Measurements from ENCODE around the gene CTBP1. TPM values are rescaled to one million over a fixed set of nuclear protein-coding genes. Genes with fewer than 3 reads are reported as not detected.

CTBP1 gene
- polyA plus RNA-seq, 1 donor (not counting 4 experiments of a cell fraction or from before 2014, with no cell fraction given): 46.9 TPM

- no peak overlapping the region for H3K4me3 ChIP-seq (ENCODE audit: control insufficient read depth in 2 of 3, extremely low read depth in 1 of 3, insufficient read depth in 2 of 3, low read depth in 1 of 3, low read length in 3 of 3)
- no peaks in the 10 kb centered on the region for H3K4me1 ChIP-seq (ENCODE audit: control insufficient read depth, extremely low read depth, insufficient read depth, low read length)
- FAIRE-seq: no peak
- no peaks in the 10 kb centered on the region for H4K20me1 ChIP-seq (ENCODE audit: control insufficient read depth, extremely low read depth, insufficient read depth, low read length)
- H3K4me2 ChIP-seq (ENCODE audit: control insufficient read depth, extremely low read depth, insufficient read depth, low read depth, low read length): no peak overlapping the region
- H3K27ac ChIP-seq (ENCODE audit: control insufficient read depth, insufficient read depth, low read length): no peak overlapping the region
- no peak for DNase-seq (ENCODE audit: low read depth, low spot score)
- H3K27me3 ChIP-seq (ENCODE audit: control insufficient read depth, extremely low read depth, insufficient read depth, low read length): no peaks in the 10 kb centered on the region
- H3K9me1 ChIP-seq (ENCODE audit: control insufficient read depth, extremely low read depth, insufficient read depth, low read length): no peaks in the 10 kb centered on the region
- H3K36me3 ChIP-seq (ENCODE audit: control insufficient read depth in 2 of 2, extremely low read depth in 1 of 2, insufficient read depth in 2 of 2, low read length in 2 of 2): no peaks in the 10 kb centered on the region
- dilution Hi-C loops (cut with MboI; ENCODE audit: extremely low pct_ligation_motif_present, low sequenced_read_pairs): no loop called here
- no peaks in the 10 kb centered on the region for H3K79me2 ChIP-seq (ENCODE audit: control insufficient read depth, insufficient read depth, low read length)
- TF ChIP-seq EZH2 (IDR thresholded peaks at IDR 0.05; ENCODE audit: low read length): no peak
- TF ChIP-seq, protein P1, sequence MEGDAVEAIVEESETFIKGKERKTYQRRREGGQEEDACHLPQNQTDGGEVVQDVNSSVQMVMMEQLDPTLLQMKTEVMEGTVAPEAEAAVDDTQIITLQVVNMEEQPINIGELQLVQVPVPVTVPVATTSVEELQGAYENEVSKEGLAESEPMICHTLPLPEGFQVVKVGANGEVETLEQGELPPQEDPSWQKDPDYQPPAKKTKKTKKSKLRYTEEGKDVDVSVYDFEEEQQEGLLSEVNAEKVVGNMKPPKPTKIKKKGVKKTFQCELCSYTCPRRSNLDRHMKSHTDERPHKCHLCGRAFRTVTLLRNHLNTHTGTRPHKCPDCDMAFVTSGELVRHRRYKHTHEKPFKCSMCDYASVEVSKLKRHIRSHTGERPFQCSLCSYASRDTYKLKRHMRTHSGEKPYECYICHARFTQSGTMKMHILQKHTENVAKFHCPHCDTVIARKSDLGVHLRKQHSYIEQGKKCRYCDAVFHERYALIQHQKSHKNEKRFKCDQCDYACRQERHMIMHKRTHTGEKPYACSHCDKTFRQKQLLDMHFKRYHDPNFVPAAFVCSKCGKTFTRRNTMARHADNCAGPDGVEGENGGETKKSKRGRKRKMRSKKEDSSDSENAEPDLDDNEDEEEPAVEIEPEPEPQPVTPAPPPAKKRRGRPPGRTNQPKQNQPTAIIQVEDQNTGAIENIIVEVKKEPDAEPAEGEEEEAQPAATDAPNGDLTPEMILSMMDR (optimal IDR thresholded peaks at IDR 0.05 in 1 of 3, IDR thresholded peaks at IDR 0.05 in 1 of 3, conservative IDR thresholded peaks at IDR 0.05 in 1 of 3; ENCODE audit: extremely low read depth in 1 of 3, insufficient read depth in 2 of 3, low read length in 3 of 3): no peak
- no peak overlapping the region for H3K9ac ChIP-seq (ENCODE audit: control insufficient read depth, extremely low read depth, insufficient read depth, low read length)
- H2AFZ ChIP-seq (ENCODE audit: control insufficient read depth, low read length): no peak overlapping the region
- H3K9me3 ChIP-seq (ENCODE audit: control insufficient read depth, low read depth, low read length): peaks cover 4% of the 10 kb centered on the region
These were observed 11.6 kb upstream of the CTBP1 start for GRCh38 chr4:1260418-1261106.

- no peak overlapping the region for H3K9ac ChIP-seq (ENCODE audit: control insufficient read depth, extremely low read depth, insufficient read depth, low read length)
- dilution Hi-C loops (cut with MboI; ENCODE audit: extremely low pct_ligation_motif_present, low sequenced_read_pairs): no loop called here
- FAIRE-seq: no peak
These were observed 11.0 kb upstream of the CTBP1 start for GRCh38 chr4:1259966-1260365.

More at GRCh38 chr4:1259966-1260365, 11.0 kb upstream of the CTBP1 start:
- no peaks in the 10 kb centered on the region for H3K9me1 ChIP-seq (ENCODE audit: control insufficient read depth, extremely low read depth, insufficient read depth, low read length)
- no peaks in the 10 kb centered on the region for H3K27me3 ChIP-seq (ENCODE audit: control insufficient read depth, extremely low read depth, insufficient read depth, low read length)
- no peak overlapping the region for H3K4me2 ChIP-seq (ENCODE audit: control insufficient read depth, extremely low read depth, insufficient read depth, low read depth, low read length)
- no peaks in the 10 kb centered on the region for H4K20me1 ChIP-seq (ENCODE audit: control insufficient read depth, extremely low read depth, insufficient read depth, low read length)
- no peak overlapping the region for H2AFZ ChIP-seq (ENCODE audit: control insufficient read depth, low read length)
- no peak overlapping the region for H3K4me3 ChIP-seq (ENCODE audit: control insufficient read depth in 2 of 3, extremely low read depth in 1 of 3, insufficient read depth in 2 of 3, low read depth in 1 of 3, low read length in 3 of 3)
- no peaks in the 10 kb centered on the region for H3K36me3 ChIP-seq (ENCODE audit: control insufficient read depth in 2 of 2, extremely low read depth in 1 of 2, insufficient read depth in 2 of 2, low read length in 2 of 2)
- H3K79me2 ChIP-seq (ENCODE audit: control insufficient read depth, insufficient read depth, low read length): no peaks in the 10 kb centered on the region
- DNase-seq (ENCODE audit: low read depth, low spot score): no peak
- peaks cover 4% of the 10 kb centered on the region for H3K9me3 ChIP-seq (ENCODE audit: control insufficient read depth, low read depth, low read length)
- H3K4me1 ChIP-seq (ENCODE audit: control insufficient read depth, extremely low read depth, insufficient read depth, low read length): no peaks in the 10 kb centered on the region
- TF ChIP-seq, protein P1 (optimal IDR thresholded peaks at IDR 0.05 in 1 of 3, IDR thresholded peaks at IDR 0.05 in 1 of 3, conservative IDR thresholded peaks at IDR 0.05 in 1 of 3; ENCODE audit: extremely low read depth in 1 of 3, insufficient read depth in 2 of 3, low read length in 3 of 3): no peak
- no peak for TF ChIP-seq EZH2 (IDR thresholded peaks at IDR 0.05; ENCODE audit: low read length)
- no peak overlapping the region for H3K27ac ChIP-seq (ENCODE audit: control insufficient read depth, insufficient read depth, low read length)

Measured in keratinocyte (primary cell).